Suppressor macrophage treated with lipopolysaccharide for 1 hour (primary cell): Measurements from ENCODE around the gene CRYBG1.
"Not testable (repeated sequence)": the region's sequence is repeated elsewhere in the genome, so short reads cannot be mapped to it uniquely, and the experiment has no call there.

Experiments used
- DNase-seq, 3 donors: peaks; one replicate each; pipeline ENCODE4 v3.0.0-alpha.2; 2020 to 2022

The CRYBG1 gene

GRCh38 chr6:106377061-106377540 is 16.6 kb downstream of the CRYBG1 start:
- DNase-seq = peak; percentile 17 to 35 (median 34)

- peak; percentile 8 to 46 (median 16) for DNase-seq
Observed at GRCh38 chr6:106379951-106380350, 19.4 kb downstream of the CRYBG1 start.

- DNase-seq = peak; percentile 20 to 42 (median 35)
Observed at GRCh38 chr6:106380407-106380806, 19.9 kb downstream of the CRYBG1 start.

GRCh38 chr6:106381223-106381622 is 20.7 kb downstream of the CRYBG1 start:
- DNase-seq = peak in 1 of 3 donors; percentile 27

GRCh38 chr6:106381881-106382280 is 21.4 kb downstream of the CRYBG1 start:
- no peak for DNase-seq

GRCh38 chr6:106383573-106383972 is 23.1 kb downstream of the CRYBG1 start:
- DNase-seq = peak; percentile 49 to 82 (median 68)

- no peak for DNase-seq
Observed at GRCh38 chr6:106385530-106385929, 25.0 kb downstream of the CRYBG1 start.

- no peak for DNase-seq
Observed at GRCh38 chr6:106387875-106388274, 27.4 kb downstream of the CRYBG1 start.

- no peak for DNase-seq
Observed at GRCh38 chr6:106390088-106390487, 29.6 kb downstream of the CRYBG1 start.

GRCh38 chr6:106396426-106397220 is 36.1 kb downstream of the CRYBG1 start:
- DNase-seq = no peak

GRCh38 chr6:106397431-106397830 is 36.9 kb downstream of the CRYBG1 start:
- DNase-seq = no peak

- no peak for DNase-seq
Observed at GRCh38 chr6:106398621-106399020, 38.1 kb downstream of the CRYBG1 start.

GRCh38 chr6:106405044-106405443 is 44.5 kb downstream of the CRYBG1 start:
- not testable (repeated sequence) for DNase-seq

GRCh38 chr6:106411056-106411455 is 50.5 kb downstream of the CRYBG1 start:
- DNase-seq = no peak

GRCh38 chr6:106411643-106412200 is 51.2 kb downstream of the CRYBG1 start:
- no peak for DNase-seq

- DNase-seq = no peak
Observed at GRCh38 chr6:106413016-106413415, 52.5 kb downstream of the CRYBG1 start.

GRCh38 chr6:106413722-106414121 is 53.2 kb downstream of the CRYBG1 start:
- no peak for DNase-seq

- no peak for DNase-seq
Observed at GRCh38 chr6:106415921-106416320, 55.4 kb downstream of the CRYBG1 start.

GRCh38 chr6:106417572-106418147 is 57.1 kb downstream of the CRYBG1 start:
- no peak for DNase-seq

GRCh38 chr6:106419900-106420613 is 59.5 kb downstream of the CRYBG1 start:
- DNase-seq = no peak

- DNase-seq = no peak
Observed at GRCh38 chr6:106421496-106421895, 61.0 kb downstream of the CRYBG1 start.

GRCh38 chr6:106422534-106422933 is 62.0 kb downstream of the CRYBG1 start:
- no peak for DNase-seq

- DNase-seq = no peak
Observed at GRCh38 chr6:106425382-106425781, 64.9 kb downstream of the CRYBG1 start.
